K562 (cell line): ENCODE data around the gene SLC37A4. TPM values are rescaled to one million over a fixed set of nuclear protein-coding genes. Genes with fewer than 3 reads are reported as not detected.
A peak's percentile ranks its signal among the peaks of the same experiment; 100 is the strongest.

ENCODE experiments used
- HMGN3 ChIP-seq: IDR thresholded peaks from 2 replicates; pipeline ENCODE4 v1.6.1; 2011; ENCODE audit warnings: borderline replicate concordance, low read depth, mild to moderate bottlenecking, mixed read lengths, low read length; ENCODE audit not compliant: insufficient read length; ENCODE audit errors: extremely low read depth
- RBM15 ChIP-seq: fragments of 200-400 bp; formaldehyde crosslinking; IDR thresholded peaks from 2 replicates; pipeline ENCODE4 v1.6.1; 2018; ENCODE audit warnings: mild to moderate bottlenecking, low read length, moderate library complexity; ENCODE audit not compliant: insufficient read depth
- RHOXF2B ChIP-seq: fragments of 250-450 bp; sonication (Bioruptor Pico); conservative IDR thresholded peaks from 2 replicates; pipeline ENCODE4 v1.5.1; 2021
- ZNF274 ChIP-seq: IDR thresholded peaks from 2 replicates; pipeline ENCODE4 v1.6.1; 2011; ENCODE audit warnings: low read depth, mild to moderate bottlenecking, low read length, moderate library complexity, borderline replicate concordance
- polyA plus RNA-seq, 8 experiments: library from polyadenylated mRNA; depleted of rRNA in 4 of 8; stranded (reverse) in 5 of 8; unstranded in 3 of 8; fragments of >200 nt; fragmentation: Nextera tagmentation in 2 of 8; fragmentation: Illumina TruSeq in 1 of 8; extraction: Ambion mirVana in 2 of 8; extraction: Trizol in 1 of 8; gene quantifications; 2 replicates each; pipeline versions ENCODE4 v1.2.1 to v1.2.3, GENCODE V29; 2011 to 2014; ENCODE audit warnings: inconsistent platforms in 1 of 8, missing spikeins in 1 of 8
- total RNA-seq, 7 experiments: library from RNA; depleted of rRNA in 6 of 7; stranded (reverse); fragments of >200 nt in 6 of 7; fragmentation: Illumina TruSeq in 2 of 7; extraction: Trizol in 2 of 7; gene quantifications; 2 replicates each; pipeline versions ENCODE4 v1.2.1 to v1.2.3, GENCODE V29; 2011 to 2021; ENCODE audit warnings: low replicate concordance in 1 of 7
- TF ChIP-seq, protein P1 (sequence below): fragments of 450-650 bp; IDR thresholded peaks from 2 replicates; pipeline ENCODE4 v1.6.1; 2016; ENCODE audit warnings: missing biosample characterization, missing genetic modification characterization
- TF ChIP-seq, protein P2 (sequence below), 2 experiments: IDR thresholded peaks; 2 replicates each; pipeline ENCODE4 v1.6.1; 2012; ENCODE audit warnings: improper control_type of control experiment in 2 of 2, low read depth in 2 of 2, low read length in 2 of 2, borderline replicate concordance in 1 of 2

Gene SLC37A4
- total and polyA plus RNA-seq, 9 of the 15 experiments (the other 6 are each of a cell fraction or from before 2014, with no cell fraction given) = 24.7 to 73.9 (median 40.7) TPM

DNA sequence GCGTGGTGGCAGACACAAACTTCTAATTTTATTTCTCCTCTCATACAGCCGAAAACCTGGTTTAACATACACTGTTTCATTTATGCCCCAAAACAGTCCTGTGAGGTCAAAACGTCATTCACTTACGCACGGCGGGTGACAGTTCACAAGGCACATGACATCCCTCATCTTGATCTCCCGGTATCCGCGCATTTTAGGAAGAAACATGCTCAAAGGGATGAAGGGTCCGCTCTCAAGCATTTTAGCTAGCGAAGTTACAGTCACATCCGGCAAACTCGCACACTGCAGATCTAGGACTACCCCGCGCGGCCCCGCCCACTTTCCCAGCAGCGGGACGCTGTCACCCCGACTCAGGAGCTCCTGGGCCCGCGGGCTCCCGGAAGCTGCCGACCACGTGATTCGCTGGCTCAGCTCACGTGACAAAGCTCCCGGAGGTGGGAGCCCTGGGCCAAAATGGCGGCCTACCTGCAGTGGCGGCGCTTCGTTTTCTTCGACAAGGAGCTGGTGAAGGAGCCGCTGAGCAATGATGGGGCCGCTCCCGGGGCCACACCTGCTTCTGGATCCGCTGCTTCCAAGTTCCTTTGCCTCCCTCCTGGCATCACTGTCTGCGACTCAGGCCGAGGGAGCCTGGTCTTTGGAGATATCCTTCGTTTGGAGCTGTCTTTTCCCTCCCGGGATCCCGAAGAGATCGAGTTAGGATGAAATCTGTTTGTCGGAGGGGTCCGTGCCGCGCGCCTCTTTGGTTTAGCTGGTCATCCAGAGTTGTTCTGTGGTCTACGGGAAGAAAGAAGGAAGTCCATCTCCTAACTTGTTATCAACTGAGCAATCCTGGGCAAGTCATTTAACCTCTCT is 36.9 kb upstream of the SLC37A4 start, which contains the start of gene VPS11 (continued):
- peak; percentile 88 for TF ChIP-seq HMGN3
- TF ChIP-seq RHOXF2B (CRISPR knock-in tag) = no peak
- TF ChIP-seq ZNF274 = no peak
- TF ChIP-seq, protein P1, sequence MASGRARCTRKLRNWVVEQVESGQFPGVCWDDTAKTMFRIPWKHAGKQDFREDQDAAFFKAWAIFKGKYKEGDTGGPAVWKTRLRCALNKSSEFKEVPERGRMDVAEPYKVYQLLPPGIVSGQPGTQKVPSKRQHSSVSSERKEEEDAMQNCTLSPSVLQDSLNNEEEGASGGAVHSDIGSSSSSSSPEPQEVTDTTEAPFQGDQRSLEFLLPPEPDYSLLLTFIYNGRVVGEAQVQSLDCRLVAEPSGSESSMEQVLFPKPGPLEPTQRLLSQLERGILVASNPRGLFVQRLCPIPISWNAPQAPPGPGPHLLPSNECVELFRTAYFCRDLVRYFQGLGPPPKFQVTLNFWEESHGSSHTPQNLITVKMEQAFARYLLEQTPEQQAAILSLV (tag) = no peak
- TF ChIP-seq RBM15 = no peak
- TF ChIP-seq, protein P2, sequence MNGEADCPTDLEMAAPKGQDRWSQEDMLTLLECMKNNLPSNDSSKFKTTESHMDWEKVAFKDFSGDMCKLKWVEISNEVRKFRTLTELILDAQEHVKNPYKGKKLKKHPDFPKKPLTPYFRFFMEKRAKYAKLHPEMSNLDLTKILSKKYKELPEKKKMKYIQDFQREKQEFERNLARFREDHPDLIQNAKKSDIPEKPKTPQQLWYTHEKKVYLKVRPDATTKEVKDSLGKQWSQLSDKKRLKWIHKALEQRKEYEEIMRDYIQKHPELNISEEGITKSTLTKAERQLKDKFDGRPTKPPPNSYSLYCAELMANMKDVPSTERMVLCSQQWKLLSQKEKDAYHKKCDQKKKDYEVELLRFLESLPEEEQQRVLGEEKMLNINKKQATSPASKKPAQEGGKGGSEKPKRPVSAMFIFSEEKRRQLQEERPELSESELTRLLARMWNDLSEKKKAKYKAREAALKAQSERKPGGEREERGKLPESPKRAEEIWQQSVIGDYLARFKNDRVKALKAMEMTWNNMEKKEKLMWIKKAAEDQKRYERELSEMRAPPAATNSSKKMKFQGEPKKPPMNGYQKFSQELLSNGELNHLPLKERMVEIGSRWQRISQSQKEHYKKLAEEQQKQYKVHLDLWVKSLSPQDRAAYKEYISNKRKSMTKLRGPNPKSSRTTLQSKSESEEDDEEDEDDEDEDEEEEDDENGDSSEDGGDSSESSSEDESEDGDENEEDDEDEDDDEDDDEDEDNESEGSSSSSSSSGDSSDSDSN (IDR thresholded peaks at IDR 0.05; ENCODE audit: borderline replicate concordance in 1 of 2, low read depth in 2 of 2, low read length in 2 of 2) = no peak
